ENCODE measurements around the gene RFXAP.

The RFXAP gene

DNA sequence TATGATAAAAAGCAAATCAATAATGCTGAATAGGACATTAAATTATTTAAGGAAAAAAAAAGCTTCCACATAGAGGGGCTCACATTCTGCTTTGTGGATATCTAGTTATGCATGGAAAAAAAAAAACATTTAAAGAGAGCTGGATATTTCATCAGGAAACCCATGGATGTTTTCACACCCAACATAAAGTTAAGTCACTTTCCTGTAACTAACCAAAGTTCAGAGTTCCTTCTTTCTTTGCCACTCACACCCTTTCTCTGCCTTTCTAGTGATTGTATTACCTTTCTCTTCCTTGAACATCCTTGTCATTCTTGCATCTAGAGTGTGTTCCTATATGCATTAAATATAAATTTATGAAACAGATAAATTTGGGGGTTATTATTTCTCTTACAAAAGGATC is 47.2 kb downstream of the RFXAP start:
- no peak for DNase-seq (ENCODE audit: low read depth in 2 of 2)

DNA sequence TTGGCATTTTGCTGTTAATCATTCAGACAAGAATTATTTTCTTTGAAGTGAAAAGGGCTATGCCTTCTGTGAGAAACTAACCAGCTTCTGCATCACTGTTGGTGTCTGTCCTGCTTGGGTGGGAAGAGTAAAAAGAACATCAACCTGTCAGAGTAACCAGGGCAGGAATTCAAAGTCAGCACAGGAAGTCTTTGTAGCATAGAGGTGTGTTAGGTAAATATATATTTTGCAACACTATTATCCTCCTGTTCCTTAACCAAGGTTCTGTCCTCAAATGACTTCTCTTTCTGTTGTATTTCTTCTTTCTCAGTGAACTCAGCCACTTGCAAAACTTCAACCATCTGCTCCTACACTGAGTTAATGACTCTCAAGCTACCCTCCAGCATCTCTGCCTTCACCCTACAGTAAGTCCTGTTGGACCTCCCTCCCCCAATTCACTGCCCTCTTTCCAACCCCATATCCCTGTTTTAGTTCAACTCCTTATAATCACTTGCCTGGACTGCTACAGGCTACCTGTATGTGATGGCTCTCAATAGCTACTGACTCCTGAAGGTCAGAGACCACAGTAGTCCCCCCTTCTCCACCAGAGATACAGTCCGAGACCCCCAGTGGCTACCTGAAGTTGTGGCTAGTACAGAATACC is 51.1 kb downstream of the RFXAP start:
- DNase-seq (ENCODE audit: low read depth in 2 of 2) = no peak

GRCh38 chr13:36872621-36873020 is 53.6 kb downstream of the RFXAP start:
- no peak for DNase-seq (ENCODE audit: low read depth in 2 of 2)

DNA sequence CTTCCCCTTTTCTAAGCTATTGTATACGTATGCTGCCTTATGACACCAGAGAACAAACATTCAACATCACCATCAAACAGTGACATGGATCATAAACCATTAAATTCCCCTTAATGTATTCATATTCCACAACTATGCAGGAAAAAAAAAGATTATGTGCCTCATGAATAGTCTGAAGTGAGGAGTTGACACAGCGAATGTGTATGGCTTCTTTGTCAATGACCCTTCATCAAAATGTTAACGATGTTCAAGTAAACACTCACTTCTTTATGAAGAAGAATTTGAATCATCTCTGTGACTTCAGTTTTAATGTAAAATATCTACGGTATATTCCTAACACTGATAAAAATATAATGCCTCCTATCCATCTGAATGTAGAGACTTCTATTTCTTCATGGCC is 56.4 kb downstream of the RFXAP start:
- DNase-seq (ENCODE audit: low read depth in 2 of 2) = no peak

- DNase-seq (ENCODE audit: low read depth in 2 of 2) = no peak
Observed at GRCh38 chr13:36875961-36876360, 56.9 kb downstream of the RFXAP start.
